T-helper 22 cell (primary cell): Measurements from ENCODE around the gene TMC3.

ENCODE experiments used
- DNase-seq: peaks from one replicate; pipeline ENCODE4 v3.0.0-alpha.2; 2020; ENCODE audit warnings: low read depth

TMC3 gene

DNA sequence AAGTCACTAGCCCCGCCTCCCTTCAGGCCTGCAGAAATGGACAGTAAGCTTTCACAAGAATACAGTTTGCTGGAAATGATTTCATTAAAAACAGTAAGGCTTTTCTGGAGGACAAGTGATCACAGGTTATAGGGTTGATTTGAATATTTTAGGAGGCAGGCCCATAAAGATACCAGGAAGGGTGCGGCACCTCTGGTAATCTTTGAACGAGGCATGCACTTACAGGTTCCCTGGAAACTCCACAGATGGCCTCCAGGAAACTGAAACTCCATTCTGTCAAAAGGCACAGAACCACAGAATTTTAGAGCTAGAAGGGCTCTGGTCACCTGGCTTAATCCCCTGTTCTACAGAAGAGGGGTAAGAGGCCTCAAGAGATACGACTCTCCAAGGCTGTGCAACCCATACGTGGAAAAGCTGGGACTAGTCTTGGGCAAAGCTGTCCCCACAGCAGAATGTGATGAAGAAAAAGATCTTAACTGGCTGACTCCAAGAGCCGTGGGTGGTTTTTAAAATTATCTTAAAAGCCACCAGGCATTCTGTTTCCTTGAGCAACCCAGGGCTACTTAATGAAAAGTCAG lies 51.2 kb downstream of the TMC3 start:
- DNase-seq = no peak

DNA sequence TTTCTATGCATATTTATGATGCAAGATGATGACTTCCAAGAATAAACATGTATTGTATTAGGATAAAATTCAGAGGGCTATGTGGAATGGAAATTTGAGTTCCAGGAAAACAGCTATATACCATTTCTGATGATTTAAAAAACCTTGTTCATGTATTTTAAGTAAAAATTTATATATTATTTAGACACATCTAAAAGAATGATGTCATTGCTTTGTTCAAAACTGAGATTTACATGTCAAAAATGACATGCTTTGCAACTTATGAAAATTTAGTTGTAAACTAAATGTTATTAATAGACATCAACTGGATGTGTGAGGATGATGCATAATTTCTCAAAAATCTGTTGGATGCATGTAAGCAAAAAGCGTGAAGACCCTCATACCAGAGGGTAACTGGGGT lies 52.3 kb downstream of the TMC3 start:
- DNase-seq = no peak

DNA sequence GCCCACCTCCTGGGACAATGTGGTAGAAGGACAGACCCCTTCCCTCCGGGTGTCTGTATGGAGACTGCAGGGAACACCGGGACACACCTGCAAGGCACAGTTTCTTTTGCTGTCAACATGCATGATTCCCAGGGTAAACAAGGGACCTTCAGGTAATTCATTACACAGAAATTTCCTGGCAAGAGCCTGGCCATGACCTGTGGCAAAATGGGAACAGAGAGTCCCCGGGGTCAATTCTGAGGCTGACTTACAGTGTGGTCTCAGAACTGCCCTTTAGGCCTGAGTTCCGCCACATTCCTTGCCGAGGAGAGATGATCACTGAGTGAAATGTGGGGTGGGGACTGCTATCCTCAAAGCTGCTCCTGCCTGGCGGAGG lies 56.4 kb downstream of the TMC3 start:
- DNase-seq = no peak

DNA sequence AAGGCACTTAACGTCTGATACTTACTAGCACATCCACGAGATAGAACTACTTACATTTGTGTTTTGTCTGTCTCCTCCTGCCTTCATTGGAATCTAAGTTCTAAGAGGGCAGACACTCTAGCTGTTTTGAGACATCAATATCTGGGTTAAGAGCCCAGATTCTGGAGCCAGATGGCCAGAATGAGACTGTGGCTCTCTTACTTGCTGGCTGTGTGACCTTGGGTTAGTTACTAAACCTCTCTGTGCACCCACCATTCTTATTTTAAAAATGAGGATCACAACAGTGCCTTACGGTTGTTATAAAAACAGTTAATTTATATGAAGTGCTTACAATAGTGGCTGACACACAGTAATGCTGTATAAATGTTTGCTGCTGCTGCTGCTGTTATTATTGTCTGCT lies 57.7 kb downstream of the TMC3 start:
- no peak for DNase-seq

DNA sequence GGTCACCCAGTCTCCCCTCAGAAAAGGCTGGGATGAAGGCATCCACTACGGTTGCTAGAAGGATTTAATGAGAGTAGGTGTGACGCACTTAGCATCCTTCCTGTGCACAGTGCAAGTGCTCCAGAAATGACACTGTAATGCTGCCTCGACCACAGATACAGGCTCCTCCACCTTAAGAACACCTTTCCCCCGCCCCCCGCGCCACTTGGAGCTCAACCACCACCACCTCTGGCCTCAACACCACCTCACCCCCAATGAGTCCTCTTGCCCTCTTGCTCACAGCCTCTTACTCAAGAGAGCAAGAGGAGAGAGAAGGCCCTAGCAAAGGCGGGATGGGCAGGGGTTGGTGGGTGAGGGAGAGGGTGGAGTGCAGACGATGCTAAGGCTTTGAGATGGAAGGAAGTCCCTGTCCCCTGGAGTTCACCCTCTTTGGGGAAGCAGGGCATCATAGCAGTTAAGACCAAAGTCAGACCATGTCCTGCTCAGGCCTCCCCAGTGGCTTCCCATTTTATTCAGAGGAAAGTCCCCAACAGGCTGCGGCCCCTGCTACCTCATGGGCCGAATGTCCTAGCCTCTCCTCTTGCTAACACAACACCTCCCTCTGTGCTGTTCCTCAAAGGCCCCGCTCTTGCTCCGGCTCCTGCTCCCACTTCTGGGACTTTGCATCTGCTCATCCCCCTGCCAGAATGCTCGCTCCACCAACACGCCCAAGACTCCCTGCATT lies 58.4 kb downstream of the TMC3 start:
- no peak for DNase-seq

DNA sequence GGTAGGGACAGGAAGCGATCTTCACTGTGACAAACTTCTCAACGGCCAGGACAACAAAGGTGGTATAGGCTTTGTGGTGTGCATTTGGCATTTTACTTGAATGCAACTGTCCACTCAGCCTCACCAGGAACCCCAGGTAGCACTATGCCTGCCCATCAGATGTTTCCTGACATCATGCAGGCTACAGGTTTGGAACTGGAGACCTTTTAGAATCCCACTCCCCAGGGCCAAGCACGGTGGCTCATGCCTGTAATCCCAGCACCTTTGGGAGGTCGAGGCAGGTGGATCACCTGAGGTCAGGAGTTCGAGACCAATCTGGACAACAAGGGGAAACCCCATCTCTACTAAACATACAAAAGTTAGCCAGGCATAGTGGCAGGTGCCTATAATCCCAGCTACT lies 59.6 kb downstream of the TMC3 start:
- no peak for DNase-seq

DNA sequence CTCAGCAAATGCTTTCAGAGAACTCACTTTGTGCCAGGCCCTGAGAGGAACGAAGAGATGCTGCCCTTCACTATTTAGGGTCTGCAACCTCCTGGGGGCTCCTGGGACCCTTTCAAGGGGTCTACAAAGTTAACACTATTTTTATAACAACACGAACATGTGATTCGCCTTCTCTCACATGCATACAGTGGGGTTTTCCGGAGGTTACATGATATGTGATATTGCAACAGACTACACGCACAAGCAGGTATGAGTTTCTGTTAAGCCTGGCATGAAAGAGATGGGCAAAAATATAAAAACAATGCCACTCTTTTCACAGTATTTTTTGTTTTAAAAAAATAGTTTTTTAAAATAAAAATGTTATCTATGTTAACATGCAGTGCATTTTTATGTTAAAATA lies 60.3 kb downstream of the TMC3 start:
- DNase-seq = no peak

DNA sequence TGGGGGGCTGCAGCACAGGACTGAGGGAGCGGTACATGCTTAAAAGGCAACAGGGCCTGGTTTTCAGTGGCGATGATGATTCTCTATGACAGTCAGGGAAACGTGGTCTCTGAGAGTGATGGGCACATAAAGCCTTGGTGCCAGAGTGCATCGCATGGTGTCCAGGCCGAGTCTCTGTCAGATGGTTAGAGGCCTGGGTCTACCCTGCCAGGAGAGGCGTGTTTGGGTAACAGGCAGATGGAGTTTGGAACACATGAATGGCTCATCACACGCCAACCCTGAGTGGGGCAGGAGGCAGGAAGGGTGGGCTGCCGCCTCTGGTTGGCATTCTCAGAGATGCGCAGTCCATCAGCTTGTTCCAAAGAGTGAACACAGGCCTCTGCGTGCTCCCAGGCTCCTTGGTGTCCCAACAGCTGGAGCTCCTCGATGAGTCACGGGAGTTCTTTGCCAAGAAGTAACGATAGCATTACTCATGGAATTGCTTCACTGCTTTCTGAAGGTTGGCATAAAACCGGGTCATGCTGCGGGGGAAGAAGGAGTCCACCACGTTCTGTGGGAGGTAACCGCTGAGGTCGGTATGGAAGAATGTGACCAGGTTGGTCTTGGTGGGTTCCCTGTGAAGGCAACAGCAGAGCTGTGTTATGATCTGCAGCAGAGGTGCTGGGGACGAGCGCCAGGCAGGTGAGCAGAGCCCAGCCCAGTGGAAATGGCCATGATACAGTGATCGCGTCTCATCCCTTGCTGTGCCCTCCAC lies 61.0 kb downstream of the TMC3 start:
- no peak for DNase-seq

DNA sequence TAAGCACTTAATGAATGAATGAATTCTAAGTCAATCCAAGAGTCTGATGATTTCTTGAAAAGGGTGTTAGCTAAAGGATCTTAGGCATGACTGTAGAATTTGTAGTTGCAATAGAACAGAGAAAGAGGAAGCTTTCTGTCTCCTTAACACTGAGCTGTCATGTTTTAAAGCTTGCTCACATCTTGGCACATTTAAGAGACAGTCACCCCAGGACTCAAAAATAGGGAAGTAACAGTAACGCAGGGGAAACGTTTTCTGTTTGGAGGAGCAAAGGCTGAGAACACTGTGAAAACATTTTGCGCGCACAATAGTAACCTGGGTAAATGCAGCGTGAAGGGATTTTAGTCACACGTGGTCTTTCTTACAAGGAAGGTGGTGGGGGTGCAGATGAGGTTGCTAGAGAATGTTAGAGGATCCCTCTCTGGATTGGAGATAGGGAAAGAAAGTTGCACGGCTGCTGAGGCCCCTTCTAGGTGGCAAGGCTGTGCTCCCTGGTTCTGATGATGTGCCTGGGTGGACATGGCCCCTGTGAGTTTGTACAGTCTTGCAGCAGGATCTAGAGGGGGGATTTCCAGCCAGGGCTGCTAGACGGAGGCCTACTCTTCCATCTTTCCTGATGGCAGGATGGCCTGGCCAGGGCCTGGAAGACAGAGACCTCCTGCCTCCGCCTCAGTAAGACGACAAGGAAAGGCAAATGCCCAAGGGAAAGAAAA lies 62.1 kb downstream of the TMC3 start:
- DNase-seq = no peak

DNA sequence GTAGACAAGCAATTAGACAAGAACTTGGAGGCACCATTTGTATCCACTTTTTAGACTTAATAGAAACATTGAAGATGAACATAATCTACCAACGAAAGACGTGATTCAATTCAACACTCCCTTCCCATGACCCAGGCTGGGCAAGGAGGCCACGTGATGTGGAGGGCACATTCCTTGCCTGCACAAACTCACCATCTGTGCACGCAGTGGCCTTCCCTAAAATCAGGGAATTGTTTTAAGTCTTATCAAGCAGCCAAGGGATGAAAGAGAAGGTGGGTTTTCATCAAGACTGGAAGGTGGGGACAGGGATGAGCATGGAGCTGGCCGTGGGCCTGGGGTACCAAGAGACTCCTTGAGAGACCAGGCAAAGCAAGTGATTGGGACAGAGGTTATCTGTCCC lies 63.5 kb downstream of the TMC3 start:
- DNase-seq = no peak

DNA sequence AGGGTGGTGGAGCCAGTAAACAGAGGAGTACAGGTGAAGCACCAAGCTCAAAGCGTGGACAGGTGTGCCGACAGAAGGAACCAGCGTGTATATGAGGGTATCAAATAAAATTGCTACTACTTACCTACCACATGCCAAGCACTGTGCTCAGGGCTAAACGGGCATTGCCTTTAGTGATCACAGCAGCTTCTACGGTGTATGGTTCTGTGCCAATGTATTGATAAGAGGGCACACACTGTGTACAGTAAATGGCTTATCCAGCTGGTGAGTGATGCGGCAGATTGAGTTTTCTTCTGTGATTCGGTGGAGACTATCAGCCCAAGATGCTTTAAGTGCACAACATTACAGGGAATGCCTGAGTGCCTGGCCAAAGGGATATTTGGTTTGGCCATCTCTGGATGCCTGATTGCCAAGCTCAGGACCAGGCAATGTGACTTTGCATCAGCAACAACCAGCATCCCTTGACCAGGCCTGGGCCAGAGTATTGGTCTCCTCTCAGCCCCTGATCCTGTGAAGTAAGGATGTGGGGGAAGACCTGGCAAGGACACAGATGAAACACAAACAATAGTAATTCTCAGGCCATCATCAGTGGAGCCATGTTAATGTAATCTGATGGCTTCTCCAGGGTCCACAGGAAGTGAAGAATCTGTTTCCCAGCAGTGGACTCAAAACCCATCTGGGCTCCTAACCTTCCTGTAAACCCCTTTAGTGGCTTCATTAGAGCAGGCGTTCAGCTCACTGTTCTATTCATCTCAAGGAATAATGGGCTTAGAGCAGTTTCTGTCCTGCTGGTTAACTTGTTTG lies 64.2 kb downstream of the TMC3 start:
- DNase-seq = no peak

DNA sequence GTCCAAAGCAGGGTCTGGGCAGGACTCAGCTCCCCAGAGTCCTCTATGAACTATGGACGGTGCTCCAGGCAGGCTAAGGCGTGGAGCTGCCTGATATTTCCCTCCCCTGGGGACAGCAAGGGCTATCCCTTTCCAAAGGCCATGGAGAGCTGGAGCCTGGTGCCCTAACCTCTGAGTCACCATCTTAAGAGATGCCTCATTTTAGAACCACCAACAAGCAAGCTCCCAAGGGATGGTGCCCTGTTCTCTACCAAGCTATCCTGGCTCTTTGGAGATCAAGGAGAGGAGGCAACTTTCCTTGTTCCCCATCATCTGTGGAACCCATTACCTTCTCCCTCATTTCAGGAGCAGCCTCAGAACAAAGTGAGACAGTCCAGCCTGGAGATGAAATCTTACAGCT lies 65.8 kb downstream of the TMC3 start:
- no peak for DNase-seq

DNA sequence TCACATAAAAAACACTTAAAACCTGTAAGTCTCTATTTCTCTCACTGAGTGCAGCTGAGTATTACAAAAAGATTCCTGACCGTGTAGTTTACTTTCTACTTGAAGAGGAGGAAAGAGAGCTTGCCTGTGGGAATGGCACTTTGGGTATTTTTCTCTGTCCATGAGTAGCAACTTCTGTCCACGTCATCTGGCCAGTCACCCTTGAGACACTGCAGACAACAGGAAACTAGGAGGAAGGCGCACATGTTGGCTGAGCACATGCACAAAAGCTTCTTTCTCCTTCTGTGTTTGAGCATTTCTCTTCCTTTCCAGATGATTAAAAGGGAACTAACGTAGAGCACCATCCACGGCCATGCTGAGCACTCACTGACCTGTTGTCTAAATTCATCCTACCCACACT lies 69.8 kb downstream of the TMC3 start:
- DNase-seq = no peak

DNA sequence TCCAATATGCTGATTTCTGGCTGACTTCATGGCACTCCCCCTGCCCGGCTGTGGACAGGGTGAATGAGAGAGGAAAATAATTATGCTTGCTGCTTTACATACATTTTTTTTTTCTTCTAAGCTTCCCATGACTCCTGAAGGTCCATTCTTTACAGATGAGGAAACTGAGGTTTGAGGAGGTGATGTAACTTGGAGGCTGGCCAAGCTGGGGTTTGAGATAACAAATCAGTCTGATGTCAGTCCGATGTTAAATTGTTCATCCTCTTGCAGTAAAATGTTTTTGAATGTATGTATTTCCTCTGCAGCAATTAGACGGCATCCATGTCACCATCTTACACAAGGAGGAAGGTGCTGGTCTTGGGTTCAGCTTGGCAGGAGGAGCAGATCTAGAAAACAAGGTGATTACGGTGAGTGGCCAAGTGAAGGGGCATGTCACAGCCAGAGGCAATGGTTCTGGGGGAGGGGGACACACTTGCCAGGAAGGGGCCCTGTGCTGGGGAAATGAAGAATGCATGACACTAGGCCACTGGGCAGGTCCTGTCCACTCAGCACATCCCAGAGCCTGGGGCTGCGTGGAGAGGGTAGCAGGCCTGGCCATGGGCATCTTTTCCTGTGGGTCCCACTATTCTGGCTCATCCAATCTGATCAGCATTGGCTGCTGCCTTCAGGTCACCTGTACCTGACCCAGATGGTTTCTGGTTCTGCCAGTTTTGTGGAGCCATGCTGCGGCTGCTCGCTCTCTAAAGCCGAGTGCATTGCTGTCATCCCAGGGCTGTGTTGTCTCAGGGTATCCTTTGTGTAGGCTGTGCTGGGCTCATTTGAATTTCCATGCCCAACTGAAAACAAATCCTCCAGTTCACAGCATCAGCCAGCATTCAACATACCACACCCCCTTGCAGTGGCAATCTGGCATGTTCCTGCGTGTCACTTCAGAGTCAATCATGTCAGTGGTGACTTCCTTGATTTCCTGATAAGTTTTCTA lies 70.5 kb downstream of the TMC3 start:
- no peak for DNase-seq

DNA sequence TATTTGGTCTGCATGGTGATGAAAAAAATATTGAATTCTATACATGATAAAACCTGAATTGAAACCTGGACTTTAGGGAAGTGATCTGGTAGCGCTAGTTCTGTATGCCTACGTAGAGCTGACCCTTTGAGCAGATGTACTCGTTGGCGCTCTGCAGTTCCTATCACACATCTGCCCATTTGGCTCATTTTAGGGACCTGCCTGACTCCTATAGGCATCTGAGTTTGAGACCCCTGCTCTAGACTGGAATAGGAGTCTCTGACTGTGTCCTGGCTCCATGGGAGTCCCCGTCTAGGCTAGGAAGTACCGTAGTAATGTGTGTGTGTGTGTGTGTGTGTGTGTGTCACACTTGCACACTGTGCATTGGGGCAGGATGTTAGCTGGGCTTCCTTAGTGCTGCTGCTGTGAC lies 71.3 kb downstream of the TMC3 start:
- no peak for DNase-seq

DNA sequence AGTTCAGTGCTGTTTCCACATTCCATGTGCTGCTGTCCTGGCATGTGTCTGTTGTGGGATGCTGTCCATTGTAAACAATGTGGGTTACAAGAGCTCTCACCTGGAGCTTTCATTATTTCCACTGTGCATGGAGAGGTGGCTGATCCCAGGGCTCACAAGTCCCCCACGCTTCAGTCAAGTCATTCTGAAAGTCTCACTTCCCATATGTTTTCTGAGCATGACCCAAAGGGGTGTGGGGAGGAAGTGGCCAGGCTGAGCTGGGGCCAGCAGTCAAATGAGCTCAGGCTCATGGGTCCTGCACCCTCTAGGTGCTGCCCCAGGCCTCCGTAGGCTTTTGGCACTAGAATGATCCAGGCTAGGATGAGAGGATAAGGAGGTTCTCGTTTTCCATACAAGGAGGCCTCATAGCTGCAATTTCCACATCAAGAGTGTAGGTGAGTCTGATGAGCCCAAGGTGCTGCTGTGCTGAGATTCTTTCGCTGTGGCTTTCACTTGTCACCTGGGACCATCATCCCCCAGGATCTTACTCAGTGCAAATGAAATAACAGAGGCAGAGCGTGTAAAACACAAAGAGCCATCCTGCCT lies 72.1 kb downstream of the TMC3 start:
- no peak for DNase-seq

DNA sequence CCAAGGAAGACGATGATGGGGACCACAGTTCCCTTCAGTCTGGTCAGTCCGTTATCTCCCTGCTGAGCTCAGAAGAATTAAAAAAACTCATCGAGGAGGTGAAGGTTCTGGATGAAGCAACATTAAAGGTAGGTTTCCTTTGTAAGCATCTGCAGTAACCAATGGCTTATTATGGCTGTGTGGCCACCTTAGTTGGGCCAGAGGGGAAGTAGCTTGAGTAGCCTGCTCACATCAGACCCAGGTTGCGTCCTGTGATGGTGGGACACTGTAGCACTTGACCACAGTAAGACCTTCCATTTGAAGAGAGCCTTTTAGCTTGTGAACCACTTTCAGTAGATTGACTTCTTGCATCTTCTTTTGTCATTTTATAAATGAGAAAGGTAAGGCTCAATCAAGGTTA lies 72.6 kb downstream of the TMC3 start:
- no peak for DNase-seq

DNA sequence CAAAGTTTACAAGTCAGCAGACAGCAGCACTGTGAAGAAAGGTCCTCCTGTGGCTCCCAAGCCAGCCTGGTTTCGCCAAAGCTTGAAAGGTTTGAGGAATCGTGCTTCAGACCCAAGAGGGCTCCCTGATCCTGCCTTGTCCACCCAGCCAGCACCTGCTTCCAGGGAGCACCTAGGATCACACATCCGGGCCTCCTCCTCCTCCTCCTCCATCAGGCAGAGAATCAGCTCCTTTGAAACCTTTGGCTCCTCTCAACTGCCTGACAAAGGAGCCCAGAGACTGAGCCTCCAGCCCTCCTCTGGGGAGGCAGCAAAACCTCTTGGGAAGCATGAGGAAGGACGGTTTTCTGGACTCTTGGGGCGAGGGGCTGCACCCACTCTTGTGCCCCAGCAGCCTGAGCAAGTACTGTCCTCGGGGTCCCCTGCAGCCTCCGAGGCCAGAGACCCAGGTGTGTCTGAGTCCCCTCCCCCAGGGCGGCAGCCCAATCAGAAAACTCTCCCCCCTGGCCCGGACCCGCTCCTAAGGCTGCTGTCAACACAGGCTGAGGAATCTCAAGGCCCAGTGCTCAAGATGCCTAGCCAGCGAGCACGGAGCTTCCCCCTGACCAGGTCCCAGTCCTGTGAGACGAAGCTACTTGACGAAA lies 74.3 kb downstream of the TMC3 start:
- DNase-seq = no peak

DNA sequence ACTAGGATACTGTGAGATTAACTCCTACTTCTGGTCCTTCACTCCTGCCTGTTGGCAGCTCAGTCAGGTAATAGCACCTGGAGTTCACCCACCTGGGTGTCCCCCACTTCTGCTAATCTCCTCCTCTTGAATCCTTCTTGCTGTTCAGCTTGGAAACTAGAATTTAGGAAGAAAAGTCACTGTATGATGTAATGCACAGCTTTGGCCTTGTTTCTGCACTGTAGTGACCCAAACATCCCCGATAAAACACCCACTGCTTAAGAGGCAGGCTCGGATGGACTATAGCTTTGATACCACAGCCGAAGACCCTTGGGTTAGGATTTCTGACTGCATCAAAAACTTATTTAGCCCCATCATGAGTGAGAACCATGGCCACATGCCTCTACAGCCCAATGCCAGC lies 74.9 kb downstream of the TMC3 start:
- no peak for DNase-seq

DNA sequence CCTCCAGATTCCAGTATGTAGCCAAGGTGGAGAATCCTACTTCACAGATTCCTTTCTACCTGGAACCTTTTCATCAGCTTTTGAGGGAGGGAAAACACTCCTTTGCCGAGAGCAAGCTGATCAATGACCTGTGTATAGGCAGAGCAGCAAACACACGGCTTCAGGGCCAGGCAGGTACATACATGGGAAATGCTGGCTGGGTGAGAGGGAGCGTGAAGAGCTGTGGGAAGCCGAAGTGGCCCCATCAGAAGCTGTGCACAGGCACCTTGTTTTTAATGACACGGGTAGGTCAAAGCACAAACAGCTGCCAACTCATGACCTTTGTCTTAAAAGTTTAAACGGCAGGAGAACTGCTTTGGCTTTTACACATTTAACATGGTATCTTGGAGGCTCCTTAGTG lies 75.4 kb downstream of the TMC3 start:
- DNase-seq = no peak
